Measurements from ENCODE around the gene TMEM204.

- no peak for TF ChIP-seq CTCF (IDR thresholded peaks at IDR 0.05)
- TF ChIP-seq ZFX (IDR thresholded peaks at IDR 0.05; ENCODE audit: borderline replicate concordance) = no peak
Measured at GRCh38 chr16:1506494-1507213, 26.8 kb upstream of the TMEM204 start.

All from 22Rv1 (cell line).